Left ventricle myocardium inferior (tissue), 1 donor: ENCODE results near the gene GOLT1A. TPM values are rescaled to one million over a fixed set of nuclear protein-coding genes. Genes with fewer than 3 reads are reported as not detected.

Experiments used
- DNase-seq: peaks from one replicate; pipeline ENCODE4 v3.0.0-alpha.2; 2020
- H3K27ac ChIP-seq: fragments of 200-600 bp; replicated peaks from 2 replicates; pipeline ENCODE4 v1.8.0; 2021
- H3K27me3 ChIP-seq: fragments of 200-600 bp; 2 replicates; pipeline ENCODE4 v1.8.0; 2021; ENCODE audit warnings: low read depth
- H3K36me3 ChIP-seq: fragments of 200-600 bp; 2 replicates; pipeline ENCODE4 v1.8.0; 2021
- H3K4me1 ChIP-seq: fragments of 200-600 bp; 2 replicates; pipeline ENCODE4 v1.8.0; 2021
- H3K4me3 ChIP-seq: fragments of 200-600 bp; 2 replicates; pipeline ENCODE4 v1.8.0; 2021; ENCODE audit warnings: mild to moderate bottlenecking, moderate library complexity
- H3K9me3 ChIP-seq: fragments of 200-600 bp; replicated peaks from 2 replicates; pipeline ENCODE4 v1.8.0; 2021
- CTCF ChIP-seq: fragments of 200-600 bp; IDR thresholded peaks from 2 replicates; pipeline ENCODE4 v1.8.0; 2021; ENCODE audit warnings: antibody characterized with exemption, mild to moderate bottlenecking, borderline replicate concordance
- intact Hi-C: fragments of 100-400 bp; cut with micrococcal nuclease; formaldehyde crosslinking; loops from one replicate; pipeline ENCODE4 v1.11.0; 2022
- total RNA-seq: library from RNA; stranded (reverse); fragmentation: NEBNext Ultra II Directional; extraction: Animal tissue kit (Norgen Biotek cat#: 25700); gene quantifications from one replicate; pipeline ENCODE4 v1.2.1, GENCODE V29; 2021
- donor health status: DM: no; HTN: yes; CAD: no; lungs with severe emphysema.

Gene GOLT1A
- total RNA-seq, 1 donor from 2014 or later = not detected

- no peak overlapping the region for H3K4me3 ChIP-seq
- peaks cover 37% of the 10 kb centered on the region for H3K36me3 ChIP-seq
- no peaks in the 10 kb centered on the region for H3K9me3 ChIP-seq
- no peak overlapping the region for H3K27ac ChIP-seq
- peaks cover 35% of the 10 kb centered on the region for H3K4me1 ChIP-seq
- intact Hi-C loops = no loop called here
- DNase-seq = no peak
- no peak for TF ChIP-seq CTCF
- no peaks in the 10 kb centered on the region for H3K27me3 ChIP-seq
These were observed 47.5 kb upstream of the GOLT1A start for GRCh38 chr1:204261266-204261665.

- H3K27ac ChIP-seq = no peak overlapping the region
- TF ChIP-seq CTCF = no peak
- H3K4me1 ChIP-seq = peaks cover 30% of the 10 kb centered on the region
- no peak for DNase-seq
- no peaks in the 10 kb centered on the region for H3K27me3 ChIP-seq
- no peaks in the 10 kb centered on the region for H3K9me3 ChIP-seq
- H3K36me3 ChIP-seq = peaks cover 37% of the 10 kb centered on the region
- no peak overlapping the region for H3K4me3 ChIP-seq
- intact Hi-C loops = no loop called here
These were observed 46.9 kb upstream of the GOLT1A start for GRCh38 chr1:204260601-204261197.

GRCh38 chr1:204259782-204260181, 46.0 kb upstream of the GOLT1A start:
- intact Hi-C loops = no loop called here
- peaks cover 34% of the 10 kb centered on the region for H3K36me3 ChIP-seq

GRCh38 chr1:204259196-204259595, 45.4 kb upstream of the GOLT1A start:
- Histone ChIP-seq H3K4me1 (peaks cover 18% of the 10 kb centered on the region), H3K27ac (no peak overlapping the region), H3K27me3 (no peaks in the 10 kb centered on the region), H3K4me3 (no peak overlapping the region), H3K9me3 (no peaks in the 10 kb centered on the region), H3K36me3 (peaks cover 32% of the 10 kb centered on the region)
- intact Hi-C loops = no loop called here
- no peak for DNase-seq
- no peak for TF ChIP-seq CTCF

More at GRCh38 chr1:204259782-204260181, 46.0 kb upstream of the GOLT1A start:
- Histone ChIP-seq H3K4me3 (no peak overlapping the region), H3K9me3 (no peaks in the 10 kb centered on the region), H3K4me1 (peaks cover 24% of the 10 kb centered on the region), H3K27ac (no peak overlapping the region), H3K27me3 (no peaks in the 10 kb centered on the region)
- TF ChIP-seq CTCF = no peak
- DNase-seq = no peak

GRCh38 chr1:204258213-204259115, 44.7 kb upstream of the GOLT1A start:
- DNase-seq = peak; percentile 56
- intact Hi-C loops = no loop called here
- Histone ChIP-seq H3K4me1 (peaks cover 11% of the 10 kb centered on the region), H3K27ac (no peak overlapping the region), H3K4me3 (no peak overlapping the region), H3K27me3 (no peaks in the 10 kb centered on the region), H3K9me3 (no peaks in the 10 kb centered on the region), H3K36me3 (peaks cover 32% of the 10 kb centered on the region)
- TF ChIP-seq CTCF = peak; percentile 80
